Measurements from ENCODE around the gene HK1.
"Not testable (repeated sequence)": the region's sequence is repeated elsewhere in the genome, so short reads cannot be mapped to it uniquely, and the experiment has no call there.

Gene HK1

GRCh38 chr10:69321039-69321715, 42.9 kb downstream of the HK1 start:
- H3K9me3 Mint-ChIP-seq, result no peaks in the 10 kb centered on the region
- no peaks in the 10 kb centered on the region for H3K36me3 Mint-ChIP-seq
- no peaks in the 10 kb centered on the region for H3K27me3 Mint-ChIP-seq
- peak overlapping the region; percentile 93 for H3K4me3 Mint-ChIP-seq
- ATAC-seq (ENCODE audit: low read depth) (no peak), DNase-seq (ENCODE audit: low spot score in 2 of 2) (no peak)
- H3K27ac Mint-ChIP-seq, result peak overlapping the region; percentile 41
- H3K4me1 Mint-ChIP-seq, result peaks cover 29% of the 10 kb centered on the region

GRCh38 chr10:69321865-69322264, 43.6 kb downstream of the HK1 start:
- DNase-seq (ENCODE audit: low spot score in 2 of 2), result no peak
- ATAC-seq (ENCODE audit: low read depth), result no peak
- Mint-ChIP-seq H3K27me3 (no peaks in the 10 kb centered on the region), H3K9me3 (no peaks in the 10 kb centered on the region), H3K27ac (no peak overlapping the region), H3K4me3 (no peak overlapping the region), H3K36me3 (no peaks in the 10 kb centered on the region), H3K4me1 (peaks cover 29% of the 10 kb centered on the region)

- not testable (repeated sequence) for H3K27me3 Mint-ChIP-seq; DNase-seq (ENCODE audit: low spot score in 2 of 2); ATAC-seq (ENCODE audit: low read depth); H3K9me3 Mint-ChIP-seq; H3K36me3 Mint-ChIP-seq; H3K4me3 Mint-ChIP-seq; H3K27ac Mint-ChIP-seq
- peaks cover 29% of the 10 kb centered on the region for H3K4me1 Mint-ChIP-seq
Measured at GRCh38 chr10:69322346-69322745, 44.0 kb downstream of the HK1 start.

- peaks cover 40% of the 10 kb centered on the region for H3K4me1 Mint-ChIP-seq
Measured at GRCh38 chr10:69323622-69324021, 45.3 kb downstream of the HK1 start.

GRCh38 chr10:69324583-69324982, 46.3 kb downstream of the HK1 start:
- ATAC-seq (ENCODE audit: low read depth) (no peak), DNase-seq (ENCODE audit: low spot score in 2 of 2) (no peak)
- no peak overlapping the region for H3K4me3 Mint-ChIP-seq
- no peaks in the 10 kb centered on the region for H3K36me3 Mint-ChIP-seq
- H3K4me1 Mint-ChIP-seq, result peaks cover 42% of the 10 kb centered on the region
- H3K27ac Mint-ChIP-seq, result peak overlapping the region; percentile 31
- H3K9me3 Mint-ChIP-seq, result no peaks in the 10 kb centered on the region
- no peaks in the 10 kb centered on the region for H3K27me3 Mint-ChIP-seq

More at GRCh38 chr10:69323622-69324021, 45.3 kb downstream of the HK1 start:
- no peaks in the 10 kb centered on the region for H3K36me3 Mint-ChIP-seq
- no peak for DNase-seq (ENCODE audit: low spot score in 2 of 2)
- no peaks in the 10 kb centered on the region for H3K9me3 Mint-ChIP-seq
- no peak overlapping the region for H3K4me3 Mint-ChIP-seq
- H3K27me3 Mint-ChIP-seq, result no peaks in the 10 kb centered on the region
- no peak overlapping the region for H3K27ac Mint-ChIP-seq
- no peak for ATAC-seq (ENCODE audit: low read depth)

GRCh38 chr10:69325637-69326523, 47.6 kb downstream of the HK1 start:
- H3K27me3 Mint-ChIP-seq; H3K27ac Mint-ChIP-seq; ATAC-seq (ENCODE audit: low read depth); H3K36me3 Mint-ChIP-seq; H3K9me3 Mint-ChIP-seq; DNase-seq (ENCODE audit: low spot score in 2 of 2); H3K4me3 Mint-ChIP-seq: not testable (repeated sequence)
- H3K4me1 Mint-ChIP-seq, result peaks cover 37% of the 10 kb centered on the region

- H3K27me3 Mint-ChIP-seq, result no peaks in the 10 kb centered on the region
- H3K4me3 Mint-ChIP-seq, result no peak overlapping the region
- peaks cover 34% of the 10 kb centered on the region for H3K4me1 Mint-ChIP-seq
- no peak for ATAC-seq (ENCODE audit: low read depth)
- H3K36me3 Mint-ChIP-seq, result peaks cover 1% of the 10 kb centered on the region
- DNase-seq (ENCODE audit: low spot score in 2 of 2), result no peak
- no peak overlapping the region for H3K27ac Mint-ChIP-seq
- no peaks in the 10 kb centered on the region for H3K9me3 Mint-ChIP-seq
Measured at GRCh38 chr10:69326692-69327091, 48.4 kb downstream of the HK1 start.

DNA sequence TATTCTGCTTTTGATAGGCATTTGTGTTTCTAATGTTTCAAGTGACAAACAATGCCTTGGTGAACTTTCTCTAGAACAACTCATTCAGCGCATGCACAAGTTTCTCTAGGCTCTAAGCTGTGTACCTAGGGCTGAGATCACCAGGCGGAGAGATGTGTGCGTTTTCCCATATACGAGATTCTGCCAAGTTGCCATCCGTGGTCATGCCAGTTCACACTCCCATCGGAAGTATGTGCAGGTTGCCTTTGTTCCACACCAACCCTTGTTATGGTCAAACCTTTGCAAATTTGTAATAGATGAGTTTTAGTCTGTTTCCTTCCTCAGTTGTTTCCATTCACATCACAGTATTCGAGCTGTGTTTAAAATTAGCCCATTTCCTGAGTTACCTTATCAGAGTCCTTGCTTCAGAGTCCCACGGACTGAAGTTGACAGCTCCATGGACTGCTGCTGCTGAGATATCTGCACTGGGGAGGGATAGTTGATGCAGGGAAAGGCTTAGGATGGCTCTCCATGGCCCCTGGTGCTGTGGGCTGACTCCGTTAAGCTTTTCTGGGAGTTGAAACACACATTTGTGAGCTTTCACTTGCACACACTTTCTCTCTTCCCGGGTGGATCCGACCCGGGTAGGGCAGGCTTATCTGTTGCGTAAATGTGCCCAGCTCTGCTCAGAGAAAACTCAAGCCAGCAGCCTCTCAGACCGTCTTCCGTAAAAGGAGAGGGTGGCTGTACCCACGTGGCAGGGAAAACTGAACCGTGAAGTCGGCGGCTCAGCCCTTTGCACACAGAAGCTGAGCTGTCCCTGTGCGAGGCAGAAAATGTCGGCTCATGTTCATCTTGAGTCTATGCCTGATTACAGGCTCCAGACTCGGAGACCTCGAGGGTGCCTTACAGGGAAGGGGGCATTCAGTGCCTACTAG, 49.4 kb downstream of the HK1 start:
- Mint-ChIP-seq H3K27ac (peak overlapping the region; percentile 91), H3K9me3 (no peaks in the 10 kb centered on the region), H3K4me1 (peaks cover 32% of the 10 kb centered on the region), H3K27me3 (no peaks in the 10 kb centered on the region), H3K4me3 (peak overlapping the region; percentile 81), H3K36me3 (peaks cover 5% of the 10 kb centered on the region)
- ATAC-seq (ENCODE audit: low read depth) (peak; percentile 98), DNase-seq (ENCODE audit: low spot score in 2 of 2) (peak; percentile 34 to 36)

- Mint-ChIP-seq H3K27me3 (no peaks in the 10 kb centered on the region), H3K9me3 (no peaks in the 10 kb centered on the region), H3K4me1 (peaks cover 30% of the 10 kb centered on the region), H3K4me3 (peak overlapping the region; percentile 81), H3K36me3 (peaks cover 5% of the 10 kb centered on the region), H3K27ac (peak overlapping the region; percentile 91)
- DNase-seq (ENCODE audit: low spot score in 2 of 2) (no peak), ATAC-seq (ENCODE audit: low read depth) (peak; percentile 22)
Measured at GRCh38 chr10:69328380-69328735, 50.1 kb downstream of the HK1 start.

GRCh38 chr10:69328888-69329287, 50.6 kb downstream of the HK1 start:
- not testable (repeated sequence) for DNase-seq (ENCODE audit: low spot score in 2 of 2); ATAC-seq (ENCODE audit: low read depth); H3K27me3 Mint-ChIP-seq; H3K9me3 Mint-ChIP-seq; H3K36me3 Mint-ChIP-seq
- Mint-ChIP-seq H3K4me3 (peak overlapping the region; percentile 5), H3K4me1 (peaks cover 27% of the 10 kb centered on the region), H3K27ac (peak overlapping the region; percentile 91)

DNA sequence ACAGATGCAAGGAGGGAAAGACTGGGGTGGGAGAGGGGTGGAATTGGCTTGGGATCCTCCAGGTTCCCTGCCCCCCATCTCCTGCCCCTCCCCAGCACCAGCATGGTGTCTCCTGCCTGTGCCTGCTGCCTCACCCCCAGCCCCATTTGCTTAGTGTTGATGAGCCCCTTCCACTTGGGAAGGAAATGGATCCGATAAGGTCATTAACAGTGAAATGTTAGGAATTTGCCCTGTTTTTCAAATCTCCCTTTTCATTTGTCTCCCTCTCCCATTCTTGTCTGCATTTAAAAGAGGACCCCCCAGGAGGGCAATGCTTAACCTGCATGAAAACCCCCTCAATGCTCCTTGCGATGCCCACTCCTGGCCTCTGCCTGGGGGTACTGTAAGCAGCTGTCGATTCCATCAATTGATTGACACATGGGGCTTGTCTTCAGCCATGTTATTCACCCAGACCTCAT, 51.5 kb downstream of the HK1 start:
- DNase-seq (ENCODE audit: low spot score in 2 of 2) (no peak), ATAC-seq (ENCODE audit: low read depth) (no peak)
- Mint-ChIP-seq H3K27me3 (no peaks in the 10 kb centered on the region), H3K4me3 (no peak overlapping the region), H3K36me3 (peaks cover 5% of the 10 kb centered on the region), H3K4me1 (peaks cover 33% of the 10 kb centered on the region), H3K27ac (peak overlapping the region; percentile 17), H3K9me3 (no peaks in the 10 kb centered on the region)

DNA sequence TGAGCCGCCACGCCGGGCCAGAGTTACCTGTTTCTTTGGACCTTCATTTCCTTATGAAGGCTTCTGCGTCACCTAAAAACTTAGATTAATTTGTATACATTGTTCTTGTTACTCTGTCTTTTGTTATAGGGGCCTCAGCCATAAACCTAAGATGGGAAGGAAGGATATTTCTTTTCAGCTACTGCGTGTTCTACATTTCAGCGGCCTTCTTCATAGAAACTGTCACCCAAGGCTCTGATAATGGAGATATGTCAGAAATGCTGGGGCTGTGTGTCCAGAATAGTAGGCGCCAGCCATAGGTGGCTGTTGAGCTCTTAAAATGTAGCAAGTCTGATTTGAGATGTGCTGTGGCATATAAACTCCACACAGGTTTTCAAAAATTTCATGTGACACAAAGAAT, 52.9 kb downstream of the HK1 start:
- H3K27ac Mint-ChIP-seq, result no peak overlapping the region
- no peak for ATAC-seq (ENCODE audit: low read depth)

GRCh38 chr10:69332278-69333010, 54.1 kb downstream of the HK1 start:
- no peaks in the 10 kb centered on the region for H3K9me3 Mint-ChIP-seq
- H3K4me1 Mint-ChIP-seq, result peaks cover 48% of the 10 kb centered on the region
- peak overlapping the region; percentile 35 for H3K27ac Mint-ChIP-seq
- no peaks in the 10 kb centered on the region for H3K27me3 Mint-ChIP-seq
- ATAC-seq (ENCODE audit: low read depth), result no peak
- peaks cover 5% of the 10 kb centered on the region for H3K36me3 Mint-ChIP-seq
- no peak overlapping the region for H3K4me3 Mint-ChIP-seq
- no peak for DNase-seq (ENCODE audit: low spot score in 2 of 2)

More for the DNA sequence above, 52.9 kb downstream of the HK1 start:
- Mint-ChIP-seq H3K4me1 (peaks cover 46% of the 10 kb centered on the region), H3K36me3 (peaks cover 5% of the 10 kb centered on the region), H3K9me3 (no peaks in the 10 kb centered on the region), H3K27me3 (no peaks in the 10 kb centered on the region), H3K4me3 (no peak overlapping the region)
- DNase-seq (ENCODE audit: low spot score in 2 of 2), result no peak

All from memory B cell (primary cell).